ENCODE measurements around the gene PDE3A.

PDE3A gene

GRCh38 chr12:20628226-20628787 lies 260.0 kb downstream of the PDE3A start:
- DNase-seq = no peak

- no peak for DNase-seq
Observed at GRCh38 chr12:20628999-20629398, 260.7 kb downstream of the PDE3A start.

GRCh38 chr12:20629414-20630156 lies 261.2 kb downstream of the PDE3A start:
- DNase-seq = no peak

GRCh38 chr12:20631711-20632110 lies 263.4 kb downstream of the PDE3A start:
- DNase-seq = no peak

GRCh38 chr12:20641106-20641505 lies 272.8 kb downstream of the PDE3A start:
- no peak for DNase-seq

- DNase-seq = no peak
Observed at GRCh38 chr12:20643822-20644221, 275.5 kb downstream of the PDE3A start.

- peak; percentile 14 for DNase-seq
Observed at GRCh38 chr12:20646239-20646827, 278.0 kb downstream of the PDE3A start.

GRCh38 chr12:20653871-20654270 lies 285.5 kb downstream of the PDE3A start:
- no peak for DNase-seq

- DNase-seq = no peak
Observed at GRCh38 chr12:20656600-20656999, 288.3 kb downstream of the PDE3A start.

GRCh38 chr12:20657496-20657895 lies 289.2 kb downstream of the PDE3A start:
- DNase-seq = no peak

GRCh38 chr12:20681334-20681733 lies 313.0 kb downstream of the PDE3A start:
- no peak for DNase-seq

- no peak for DNase-seq
Observed at GRCh38 chr12:20695232-20695631, 326.9 kb downstream of the PDE3A start, which contains the start of gene SLCO1C1. SLCO1C1 (plus strand) TSS chr12:20695332; CDS start chr12:20699577, 4,245 bp downstream.

- no peak for DNase-seq
Observed at GRCh38 chr12:20696181-20696905, 328.0 kb downstream of the PDE3A start.

GRCh38 chr12:20701106-20701505 lies 332.8 kb downstream of the PDE3A start:
- DNase-seq = no peak

GRCh38 chr12:20704860-20705259 lies 336.5 kb downstream of the PDE3A start:
- no peak for DNase-seq

- no peak for DNase-seq
Observed at GRCh38 chr12:20711846-20712245, 343.5 kb downstream of the PDE3A start.

- DNase-seq = no peak
Observed at GRCh38 chr12:20716037-20716436, 347.7 kb downstream of the PDE3A start.

- DNase-seq = no peak
Observed at GRCh38 chr12:20716985-20717384, 348.6 kb downstream of the PDE3A start.

GRCh38 chr12:20718294-20718693 lies 350.0 kb downstream of the PDE3A start:
- DNase-seq = no peak

GRCh38 chr12:20722142-20722541 lies 353.8 kb downstream of the PDE3A start:
- DNase-seq = no peak

GRCh38 chr12:20731274-20731673 lies 362.9 kb downstream of the PDE3A start:
- no peak for DNase-seq

Measured in activated CD4-positive, alpha-beta T cell treated with anti-CD3 and anti-CD28 coated beads, Interleukin-2, amount 50 U/mL, for 16 hours (primary cell).